GM10248 (cell line): ENCODE results near the gene CD3G.

Experiments
- CTCF ChIA-PET: fragments of 300-600 bp; sonication (Branson Sonifier 250); formaldehyde crosslinking; extraction: SDS; loops from one replicate; lab custom pipeline; 2021; ENCODE audit warnings: antibody characterized with exemption; lab: Yijun Ruan, JAX
- POLR2A ChIA-PET: fragments of 350-650 bp; sonication (Branson Sonifier 250); formaldehyde crosslinking; extraction: SDS; loops from one replicate; lab custom pipeline; 2020; ENCODE audit warnings: antibody characterized with exemption; lab: Yijun Ruan, JAX
- DNase-seq: peaks from one replicate; pipeline ENCODE4 v3.0.0; 2012; ENCODE audit errors: extremely low spot score
- TF ChIP-seq, protein P1 (sequence below): IDR thresholded peaks from 2 replicates; pipeline ENCODE4 v1.5.1; 2012; ENCODE audit warnings: mild to moderate bottlenecking, low read depth; ENCODE audit errors: extremely low read depth, missing control alignments, control extremely low read depth

The CD3G gene

DNA sequence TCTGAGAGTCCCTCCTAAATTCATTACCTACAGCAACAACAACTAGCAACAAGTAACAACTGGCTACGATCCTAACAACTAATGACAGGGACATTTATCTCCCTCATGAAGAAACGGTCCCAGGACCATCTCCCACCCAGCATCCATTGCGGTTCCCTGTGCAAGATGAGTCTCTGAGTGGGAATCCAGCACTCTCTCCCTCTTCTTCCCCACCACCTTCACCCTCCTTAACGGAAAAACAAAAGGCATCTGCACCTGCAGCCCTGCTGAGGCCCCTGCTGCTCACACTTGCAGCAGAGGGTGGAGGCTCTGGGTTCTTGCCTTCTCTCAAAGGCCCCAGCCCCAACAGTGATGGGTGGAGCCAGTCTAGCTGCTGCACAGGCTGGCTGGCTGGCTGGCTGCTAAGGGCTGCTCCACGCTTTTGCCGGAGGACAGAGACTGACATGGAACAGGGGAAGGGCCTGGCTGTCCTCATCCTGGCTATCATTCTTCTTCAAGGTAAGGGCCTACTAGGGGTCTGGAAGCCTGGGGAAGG lies at the start of gene CD3G:
Gene CD3G (plus strand): TSS at position 364 of the 535 bp plus-strand sequence. CDS start 80 bp downstream, at position 444.
- ChIA-PET CTCF (no interaction called here), POLR2A (no interaction called here)
- TF ChIP-seq, protein P1, sequence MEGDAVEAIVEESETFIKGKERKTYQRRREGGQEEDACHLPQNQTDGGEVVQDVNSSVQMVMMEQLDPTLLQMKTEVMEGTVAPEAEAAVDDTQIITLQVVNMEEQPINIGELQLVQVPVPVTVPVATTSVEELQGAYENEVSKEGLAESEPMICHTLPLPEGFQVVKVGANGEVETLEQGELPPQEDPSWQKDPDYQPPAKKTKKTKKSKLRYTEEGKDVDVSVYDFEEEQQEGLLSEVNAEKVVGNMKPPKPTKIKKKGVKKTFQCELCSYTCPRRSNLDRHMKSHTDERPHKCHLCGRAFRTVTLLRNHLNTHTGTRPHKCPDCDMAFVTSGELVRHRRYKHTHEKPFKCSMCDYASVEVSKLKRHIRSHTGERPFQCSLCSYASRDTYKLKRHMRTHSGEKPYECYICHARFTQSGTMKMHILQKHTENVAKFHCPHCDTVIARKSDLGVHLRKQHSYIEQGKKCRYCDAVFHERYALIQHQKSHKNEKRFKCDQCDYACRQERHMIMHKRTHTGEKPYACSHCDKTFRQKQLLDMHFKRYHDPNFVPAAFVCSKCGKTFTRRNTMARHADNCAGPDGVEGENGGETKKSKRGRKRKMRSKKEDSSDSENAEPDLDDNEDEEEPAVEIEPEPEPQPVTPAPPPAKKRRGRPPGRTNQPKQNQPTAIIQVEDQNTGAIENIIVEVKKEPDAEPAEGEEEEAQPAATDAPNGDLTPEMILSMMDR, result no peak
- DNase-seq, result no peak

- TF ChIP-seq, protein P1, result no peak
- POLR2A ChIA-PET, result no interaction called here
- DNase-seq, result no peak
- CTCF ChIA-PET, result interaction anchor here (0.7 to 2.7 kb wide), 36 partner anchors 9 to 273 kb away, joined by 3 to 18 read pairs (median 4); partner anchors contain the start of gene MPZL3
These were observed 48.9 kb upstream of the CD3G start for GRCh38 chr11:118295199-118295598.

DNA sequence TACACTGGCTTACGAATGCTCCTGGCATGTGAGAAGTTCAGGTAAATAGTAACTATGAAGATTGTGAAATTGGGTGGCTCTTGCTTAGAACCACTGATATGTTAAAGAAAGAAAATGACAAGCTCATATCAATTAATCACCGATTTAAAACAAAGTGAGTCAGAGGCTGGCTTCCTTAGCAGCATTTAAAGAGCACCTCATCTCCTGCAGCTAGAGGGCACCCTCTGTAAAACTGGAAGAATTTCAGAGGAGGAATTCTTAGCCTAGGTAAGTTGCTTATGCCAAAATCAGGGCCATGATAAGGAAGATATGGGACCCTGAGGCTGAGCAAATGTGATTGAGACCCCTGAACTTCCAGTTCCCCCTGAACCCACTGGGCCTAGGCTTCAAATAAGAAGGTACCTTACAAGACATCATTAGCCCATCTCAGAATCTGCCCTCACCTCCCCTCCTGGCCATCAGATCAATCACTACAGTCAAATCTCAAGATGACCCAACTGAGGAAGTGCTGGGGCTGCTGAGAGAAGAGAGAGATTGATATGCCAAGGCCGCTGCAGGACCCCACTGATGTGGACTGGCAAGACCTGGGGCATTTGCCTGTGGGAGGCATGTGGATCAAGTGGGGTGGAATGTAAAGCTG lies 48.2 kb upstream of the CD3G start:
- TF ChIP-seq, protein P1, result peak; percentile 77
- ChIA-PET CTCF (interaction anchor here (0.6 to 2.7 kb wide), 39 partner anchors 9 to 273 kb away, joined by 3 to 18 read pairs (median 4); partner anchors contain the start of genes MPZL3 and TTC36), POLR2A (no interaction called here)

DNA sequence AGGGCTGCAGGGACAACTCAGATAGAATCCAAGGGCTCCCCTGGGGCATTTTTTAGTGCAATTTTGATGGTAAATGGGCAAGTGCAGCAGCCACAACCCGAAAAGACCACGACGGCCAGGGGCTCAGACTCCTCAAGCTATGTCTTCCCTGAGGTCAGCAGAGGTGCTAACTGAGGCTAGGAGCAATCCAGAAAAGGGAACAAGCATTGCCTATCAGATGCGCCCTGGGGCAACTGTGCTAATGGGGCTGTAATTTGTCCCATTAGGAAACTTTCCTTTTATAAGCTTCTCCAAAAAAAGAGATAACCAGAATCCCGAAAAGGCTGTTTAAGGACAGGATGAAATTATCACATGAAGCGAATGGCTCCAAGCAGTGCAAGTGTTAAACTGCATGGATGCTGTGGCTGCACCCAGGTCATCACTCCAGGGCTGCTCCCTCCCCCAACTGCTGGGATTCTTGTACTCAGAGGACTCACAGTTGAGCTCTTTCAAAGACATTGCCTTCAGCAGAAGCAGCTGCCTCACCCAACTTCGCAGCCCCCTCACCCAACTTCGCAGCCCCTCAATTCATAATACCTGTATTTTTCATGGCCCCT lies 42.4 kb upstream of the CD3G start:
- DNase-seq, result no peak
- ChIA-PET POLR2A (interaction anchor here (0.7 kb wide), 1 partner anchor 354 kb away, joined by 8 read pairs; no protein-coding TSS in a partner anchor), CTCF (interaction anchor here (1.4 to 6.7 kb wide), 3 partner anchors 10 to 25 kb away, joined by 3 to 26 read pairs (median 12); no protein-coding TSS in a partner anchor)
- TF ChIP-seq, protein P1, result no peak

More for the DNA sequence above, 48.2 kb upstream of the CD3G start:
- DNase-seq, result no peak

- no peak for DNase-seq
- CTCF ChIA-PET, result interaction anchor here (0.7 to 6.7 kb wide), 4 partner anchors 14 to 133 kb away, joined by 3 to 26 read pairs (median 3); no protein-coding TSS in a partner anchor
- TF ChIP-seq, protein P1, result no peak
- POLR2A ChIA-PET, result no interaction called here
These were observed 39.9 kb upstream of the CD3G start for GRCh38 chr11:118304227-118304567.

GRCh38 chr11:118304568-118305248 lies 39.4 kb upstream of the CD3G start, which contains the start of gene CD3E:
CD3E (plus strand) TSS chr11:118304730; CDS start chr11:118304953, 223 bp downstream.
- POLR2A ChIA-PET, result no interaction called here
- TF ChIP-seq, protein P1, result no peak
- CTCF ChIA-PET, result interaction anchor here (0.7 to 1.2 kb wide), 5 partner anchors 8 to 106 kb away, joined by 3 to 6 read pairs (median 3); no protein-coding TSS in a partner anchor
- no peak for DNase-seq
